Colonic mucosa (tissue), 4 donors: ENCODE results near the gene PRPF8. TPM values are rescaled to one million over a fixed set of nuclear protein-coding genes. Genes with fewer than 3 reads are reported as not detected.

ENCODE experiments used
- DNase-seq: peaks from one replicate; pipeline ENCODE4 v3.0.0-alpha.2; 2020
- H3K27ac ChIP-seq: fragments of 200-600 bp; one replicate; pipeline ENCODE4 v1.8.0; 2021
- H3K27me3 ChIP-seq: fragments of 200-600 bp; one replicate; pipeline ENCODE4 v1.8.0; 2021
- H3K36me3 ChIP-seq: fragments of 200-600 bp; one replicate; pipeline ENCODE4 v1.8.0; 2021
- H3K4me1 ChIP-seq: fragments of 200-600 bp; one replicate; pipeline ENCODE4 v1.8.0; 2021; ENCODE audit warnings: mild to moderate bottlenecking
- H3K4me3 ChIP-seq: fragments of 200-600 bp; one replicate; pipeline ENCODE4 v1.8.0; 2021
- H3K9ac ChIP-seq, 2 donors: one replicate each; pipeline ENCODE4 v1.7.0; 2013; ENCODE audit warnings: control low read depth in 2 of 2, low read depth in 2 of 2, low read length in 2 of 2
- H3K9me3 ChIP-seq: fragments of 200-600 bp; one replicate; pipeline ENCODE4 v1.8.0; 2021
- CTCF ChIP-seq: fragments of 200-600 bp; IDR thresholded peaks from one replicate; pipeline ENCODE4 v1.8.0; 2022; ENCODE audit warnings: antibody characterized with exemption, mild to moderate bottlenecking
- intact Hi-C: fragments of 100-400 bp; cut with DNase I; formaldehyde crosslinking; loops from one replicate; pipeline ENCODE4 v1.14.1; 2022
- total RNA-seq, 2 donors: library from RNA; stranded (reverse); fragmentation: NEBNext Ultra II Directional in 1 of 2; extraction: Animal tissue kit (Norgen Biotek cat#: 25700) in 1 of 2; gene quantifications; one replicate each; pipeline ENCODE4 v1.2.1, GENCODE V29; 2021
- donor health status: healthy.
- donor health status: DM: no; HTN: no; CAD: no.
- donor health status: DM: no; HTN: no; CAD: no.

The PRPF8 gene
- total RNA-seq, 2 donors from 2014 or later = 172 to 292 TPM

DNA sequence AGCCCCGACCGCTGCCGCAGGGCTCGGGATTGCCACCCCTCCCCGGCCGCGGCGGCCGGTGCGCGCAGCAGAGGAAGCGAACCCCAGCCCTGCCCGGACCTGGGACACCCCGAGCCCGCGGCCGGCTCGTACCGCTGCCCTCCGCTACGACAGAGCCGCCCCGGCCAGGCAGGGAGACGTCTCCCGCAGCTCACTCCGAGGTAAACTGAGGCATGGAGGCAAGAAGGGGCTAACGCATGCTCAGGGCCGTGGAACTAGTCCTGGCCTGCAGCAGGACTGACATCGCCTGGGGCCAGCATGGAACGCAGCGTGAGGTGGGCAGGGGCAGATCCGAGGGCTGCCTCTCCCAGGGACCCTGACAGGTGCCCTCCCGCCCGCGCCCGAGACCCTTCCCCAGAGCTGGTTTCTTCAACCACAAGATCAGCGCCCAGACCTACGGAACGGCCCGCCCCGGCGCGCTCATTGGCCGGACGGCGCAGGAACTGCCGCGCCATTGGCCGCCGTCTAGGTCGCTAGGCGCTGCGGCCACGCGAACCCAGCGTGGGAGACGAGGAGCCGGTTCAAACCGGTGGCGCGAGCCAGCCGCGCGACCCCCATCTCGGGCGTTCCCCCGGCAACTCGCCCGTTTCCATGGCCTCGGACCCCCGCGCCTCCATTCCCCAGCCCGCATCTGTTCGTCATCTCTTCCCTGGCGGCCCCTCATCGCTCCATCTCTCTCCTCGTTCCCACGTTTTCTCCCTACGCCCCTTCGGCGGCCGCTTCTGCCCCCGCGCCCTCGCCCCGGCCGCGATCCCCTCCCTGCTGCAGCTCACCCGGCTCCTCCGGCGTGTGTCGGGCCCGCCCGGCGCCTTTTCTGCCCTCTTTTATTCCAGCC, 56.4 kb downstream of the PRPF8 start, which contains the start of gene SLC43A2:
Gene SLC43A2 (minus strand): TSS at position 853 of the 874 bp plus-strand sequence. CDS start 960 bp downstream, outside the sequence.
- Histone ChIP-seq H3K27ac (peak within 1 kb of the TSS; percentile 94), H3K27me3 (no peaks in the 10 kb centered on the region), H3K4me3 (peak within 1 kb of the TSS; percentile 85), H3K36me3 (no peaks in the 10 kb centered on the region), H3K9ac (peak within 1 kb of the TSS; percentile 85 to 87), H3K4me1 (peaks cover 4% of the 10 kb centered on the region), H3K9me3 (no peaks in the 10 kb centered on the region)
- TF ChIP-seq CTCF = no peak
- DNase-seq = peak; percentile 89
- intact Hi-C loops = no loop called here

DNA sequence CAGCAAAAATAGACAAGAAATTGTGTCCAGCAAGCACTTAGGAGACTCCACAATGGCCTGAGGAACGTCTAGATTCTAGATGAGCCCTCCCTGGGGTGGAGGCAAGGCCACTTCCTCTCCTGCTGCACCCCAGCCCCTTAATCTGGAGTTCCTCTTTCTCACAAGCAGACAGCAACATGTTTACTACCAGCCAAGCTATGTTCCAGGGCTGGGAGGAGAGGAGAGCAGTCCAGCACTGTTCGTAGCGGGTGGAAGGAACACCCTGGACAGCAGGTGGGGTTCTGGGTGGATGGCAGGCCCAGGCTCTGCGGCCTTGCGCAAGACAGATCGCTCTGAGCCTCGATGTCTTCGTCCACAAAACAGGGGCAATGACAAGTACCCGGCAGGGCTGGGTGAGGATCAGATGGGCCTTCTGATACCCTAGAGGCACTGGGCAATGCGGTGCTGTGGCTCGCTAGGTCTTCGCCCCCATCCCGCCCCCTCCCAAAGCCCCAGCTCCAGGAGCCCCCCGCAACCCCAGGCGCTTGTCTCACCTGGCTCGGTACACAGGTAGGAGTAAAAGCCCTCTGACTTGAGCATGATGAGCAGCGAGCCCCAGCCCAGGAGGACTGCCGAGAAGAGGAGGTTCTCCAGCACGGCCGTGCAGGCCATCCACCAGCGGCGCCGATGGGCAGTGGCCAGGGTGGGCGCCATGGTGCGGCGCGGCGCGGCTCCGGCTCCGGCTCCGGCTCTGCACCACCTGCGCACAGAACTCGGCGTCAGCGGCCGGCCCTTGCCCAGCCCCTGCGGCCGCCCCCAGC, 57.3 kb downstream of the PRPF8 start:
- H3K4me3 ChIP-seq = peak overlapping the region; percentile 85
- peak overlapping the region; percentile 82 to 87 for H3K9ac ChIP-seq
- H3K4me1 ChIP-seq = peaks cover 4% of the 10 kb centered on the region
- DNase-seq = no peak
- intact Hi-C loops = no loop called here
- TF ChIP-seq CTCF = no peak
- peak overlapping the region; percentile 94 for H3K27ac ChIP-seq
- no peaks in the 10 kb centered on the region for H3K36me3 ChIP-seq
- H3K9me3 ChIP-seq = no peaks in the 10 kb centered on the region
- H3K27me3 ChIP-seq = no peaks in the 10 kb centered on the region

DNA sequence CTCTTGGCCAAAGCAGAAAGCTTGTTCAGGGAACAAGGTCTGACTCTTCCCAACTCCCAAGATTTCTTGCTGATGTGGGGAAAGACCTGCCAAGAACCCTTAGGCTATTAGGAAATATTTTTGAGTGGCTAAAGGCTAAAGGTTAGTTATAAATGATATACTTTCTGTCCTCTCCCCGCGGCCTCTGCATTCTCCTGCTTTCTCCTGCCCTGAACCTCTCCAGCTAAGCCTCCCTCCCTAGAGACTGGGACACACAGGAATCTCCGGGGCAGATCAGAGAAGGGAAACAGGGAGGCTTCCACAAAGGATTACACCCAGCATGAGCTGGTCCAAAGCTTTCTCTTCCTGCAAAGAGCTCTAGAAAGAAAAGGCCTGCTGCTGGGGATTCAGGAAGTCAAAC, 58.3 kb downstream of the PRPF8 start:
- DNase-seq = no peak
- Histone ChIP-seq H3K27me3 (no peaks in the 10 kb centered on the region), H3K9me3 (no peaks in the 10 kb centered on the region), H3K9ac (peak overlapping the region in 1 of 2 donors; percentile 50), H3K4me1 (peaks cover 4% of the 10 kb centered on the region), H3K4me3 (no peak overlapping the region), H3K36me3 (no peaks in the 10 kb centered on the region), H3K27ac (peak overlapping the region; percentile 94)
- intact Hi-C loops = no loop called here
- no peak for TF ChIP-seq CTCF

DNA sequence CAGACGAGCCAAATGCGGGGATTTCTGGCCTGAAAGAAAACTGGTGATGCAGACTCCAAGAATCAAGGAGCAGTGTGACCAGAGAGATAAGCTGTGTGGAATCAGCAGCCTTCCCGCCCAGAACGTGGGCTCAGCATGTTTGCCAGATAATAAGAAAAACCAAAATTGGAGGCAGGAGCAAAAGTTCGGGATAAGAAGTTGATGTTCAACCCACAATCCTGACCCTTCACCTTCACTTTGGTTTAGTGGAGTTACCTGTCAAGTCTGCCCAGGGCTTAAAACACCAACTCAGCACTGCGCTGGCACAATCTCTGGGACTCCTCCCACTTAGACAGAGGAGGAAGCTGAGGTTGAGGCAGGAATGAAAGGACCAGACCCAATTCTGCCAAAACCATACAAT, 59.1 kb downstream of the PRPF8 start:
- no peak for TF ChIP-seq CTCF
- peaks cover 4% of the 10 kb centered on the region for H3K4me1 ChIP-seq
- intact Hi-C loops = no loop called here

DNA sequence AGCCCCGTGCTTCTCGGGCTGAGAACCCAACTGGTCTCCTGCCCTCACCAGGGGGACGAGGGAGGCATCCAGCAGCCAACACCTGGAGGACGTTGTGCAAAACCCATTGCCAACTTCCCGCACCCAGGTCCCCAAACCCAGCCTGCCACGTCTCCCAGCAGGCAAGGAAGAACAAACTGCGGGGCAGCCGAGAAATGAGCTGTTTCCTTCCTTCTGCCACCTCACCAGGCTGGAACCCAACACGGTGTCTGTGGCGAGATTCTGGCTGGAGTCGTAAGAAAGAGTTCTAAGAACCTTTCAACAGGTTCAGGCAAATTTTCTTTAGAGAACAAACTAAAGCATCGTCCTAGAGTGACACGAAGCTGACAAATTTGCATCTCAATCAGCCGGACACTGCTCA, 59.6 kb downstream of the PRPF8 start:
- Histone ChIP-seq H3K27ac (no peak overlapping the region), H3K4me1 (peaks cover 4% of the 10 kb centered on the region), H3K9ac (no peak overlapping the region), H3K9me3 (no peaks in the 10 kb centered on the region), H3K4me3 (no peak overlapping the region), H3K27me3 (no peaks in the 10 kb centered on the region), H3K36me3 (no peaks in the 10 kb centered on the region)
- TF ChIP-seq CTCF = no peak
- DNase-seq = no peak
- intact Hi-C loops = no loop called here

More for the DNA sequence above, 59.1 kb downstream of the PRPF8 start:
- Histone ChIP-seq H3K36me3 (no peaks in the 10 kb centered on the region), H3K27ac (no peak overlapping the region), H3K9ac (no peak overlapping the region), H3K27me3 (no peaks in the 10 kb centered on the region), H3K9me3 (no peaks in the 10 kb centered on the region), H3K4me3 (no peak overlapping the region)
- no peak for DNase-seq
